ENCODE results near the gene NPLOC4.
A peak's percentile ranks its signal among the peaks of the same experiment; 100 is the strongest.

The NPLOC4 gene

GRCh38 chr17:81565231-81565630 is 71.7 kb downstream of the NPLOC4 start:
- no peak for DNase-seq (ENCODE audit: low read depth)

- no peak for DNase-seq (ENCODE audit: low read depth)
Measured at GRCh38 chr17:81564778-81565177, 72.1 kb downstream of the NPLOC4 start.

GRCh38 chr17:81563861-81564586 is 72.9 kb downstream of the NPLOC4 start:
- DNase-seq (ENCODE audit: low read depth), result peak; percentile 58

- peak; percentile 62 for DNase-seq (ENCODE audit: low read depth)
Measured at GRCh38 chr17:81561494-81561885, 75.4 kb downstream of the NPLOC4 start.

GRCh38 chr17:81558941-81559806 is 77.7 kb downstream of the NPLOC4 start:
- no peak for DNase-seq (ENCODE audit: low read depth)

GRCh38 chr17:81558115-81558468 is 78.8 kb downstream of the NPLOC4 start:
- DNase-seq (ENCODE audit: low read depth), result no peak

- DNase-seq (ENCODE audit: low read depth), result no peak
Measured at GRCh38 chr17:81557276-81558114, 79.4 kb downstream of the NPLOC4 start.

GRCh38 chr17:81556863-81557262 is 80.0 kb downstream of the NPLOC4 start:
- no peak for DNase-seq (ENCODE audit: low read depth)

GRCh38 chr17:81556175-81556691 is 80.7 kb downstream of the NPLOC4 start:
- peak; percentile 79 for DNase-seq (ENCODE audit: low read depth)

- DNase-seq (ENCODE audit: low read depth), result peak; percentile 98
Measured at GRCh38 chr17:81553616-81554181, 83.2 kb downstream of the NPLOC4 start.

- DNase-seq (ENCODE audit: low read depth), result peak; percentile 85
Measured at GRCh38 chr17:81553018-81553615, 83.8 kb downstream of the NPLOC4 start.

GRCh38 chr17:81552244-81553017 is 84.5 kb downstream of the NPLOC4 start, which contains the start of gene FAAP100:
Gene FAAP100 (minus strand): TSS chr17:81552353. CDS start chr17:81552330, 23 bp downstream.
- DNase-seq (ENCODE audit: low read depth), result peak; percentile 79

- peak; percentile 52 for DNase-seq (ENCODE audit: low read depth)
Measured at GRCh38 chr17:81551458-81552243, 85.3 kb downstream of the NPLOC4 start.

- DNase-seq (ENCODE audit: low read depth), result no peak
Measured at GRCh38 chr17:81550830-81551457, 86.0 kb downstream of the NPLOC4 start.

GRCh38 chr17:81550285-81550684 is 86.6 kb downstream of the NPLOC4 start:
- no peak for DNase-seq (ENCODE audit: low read depth)

- no peak for DNase-seq (ENCODE audit: low read depth)
Measured at GRCh38 chr17:81549826-81550225, 87.1 kb downstream of the NPLOC4 start.

- DNase-seq (ENCODE audit: low read depth), result no peak
Measured at GRCh38 chr17:81549031-81549557, 87.8 kb downstream of the NPLOC4 start.

- DNase-seq (ENCODE audit: low read depth), result no peak
Measured at GRCh38 chr17:81547614-81547982, 89.3 kb downstream of the NPLOC4 start.

Data from EH (cell line).